SK-N-SH treated with all-trans-retinoic acid at 6 μM for 48 hours (cell line): Measurements from ENCODE around the gene KPNA2.

ENCODE experiments used
- ARNTL ChIP-seq: fragments of 450-650 bp; formaldehyde crosslinking; IDR thresholded peaks from 2 replicates; pipeline ENCODE4 v1.5.0; 2020; ENCODE audit warnings: low read depth, mild to moderate bottlenecking, moderate library complexity, borderline replicate concordance
- PATZ1 ChIP-seq: fragments of 250-450 bp; sonication (Bioruptor Pico); IDR thresholded peaks from 2 replicates; pipeline ENCODE4 v1.8.0; 2020; ENCODE audit warnings: mild to moderate bottlenecking, moderate library complexity, borderline replicate concordance
- RARB ChIP-seq: fragments of 250-450 bp; sonication (Bioruptor Pico); IDR thresholded peaks from 2 replicates; pipeline ENCODE4 v1.8.0; 2021; ENCODE audit warnings: mild to moderate bottlenecking, moderate library complexity

GRCh38 chr17:68006797-68007196, 28.7 kb upstream of the KPNA2 start:
- no peak for TF ChIP-seq ARNTL (CRISPR knock-in tag)
- no peak for TF ChIP-seq PATZ1 (CRISPR knock-in tag)
- TF ChIP-seq RARB (CRISPR knock-in tag): no peak
